HCT116 (cell line): Measurements from ENCODE around the gene FMO5. TPM values are rescaled to one million over a fixed set of nuclear protein-coding genes. Genes with fewer than 3 reads are reported as not detected.

ENCODE experiments used
- ATAC-seq: fragments of 200-7000 bp; cut with Tn5 transposase; 2 replicates; pipeline ENCODE4 v1.9.1; 2020; ENCODE audit warnings: mild to moderate bottlenecking, moderate library complexity
- BruUV-seq: library from RNA; stranded (reverse); fragments of 400-500 nt; replicated peaks from 2 replicates; lab custom pipeline; 2021; lab: Mats Ljungman, UMichigan
- CTCF ChIA-PET: fragments of 300-600 bp; sonication (Branson Sonifier 250); formaldehyde crosslinking; loops from one replicate; lab custom pipeline; 2021; ENCODE audit warnings: antibody characterized with exemption; lab: Charles Lee
- POLR2A ChIA-PET: fragments of 300-600, 350-600 bp; sonication (Branson Sonifier 250); formaldehyde crosslinking; loops from one replicate; lab custom pipeline; 2021; ENCODE audit warnings: antibody characterized with exemption; lab: Charles Lee
- RAD21 ChIA-PET, 2 experiments: fragments of 300-600 bp; sonication (Branson Sonifier 250); formaldehyde crosslinking; loops; one replicate each; lab custom pipeline; 2023; ENCODE audit warnings: low total read pairs in 2 of 2; ENCODE audit not compliant: uncharacterized antibody in 2 of 2, unreplicated experiment in 2 of 2, low non-redundant PET in 1 of 2; lab: Charles Lee
- DNase-seq: peaks from one replicate; pipeline ENCODE4 v3.0.0-alpha.2; 2010; ENCODE audit warnings: low read depth, low spot score
- H2AFZ ChIP-seq: fragments of 200-600 bp; shearing (Covaris generic), sonication (generic); 2 replicates; pipeline ENCODE4 v1.6.1; 2017; ENCODE audit warnings: low read depth, mixed run types, mixed read lengths, antibody characterized with exemption, low read length; ENCODE audit not compliant: poor library complexity, severe bottlenecking
- H3K27ac ChIP-seq: 2 replicates; pipeline ENCODE4 v1.5.1; 2012; ENCODE audit warnings: low read depth, low read length
- H3K27me3 ChIP-seq: fragments of 200-600 bp; sonication (generic); 2 replicates; pipeline ENCODE4 v1.6.1; 2016; ENCODE audit warnings: mixed run types, low read length, mixed read lengths; ENCODE audit not compliant: insufficient read depth
- H3K36me3 ChIP-seq, 2 experiments: fragments of 200-500 bp in 1 of 2; fragments of 200-600 bp in 1 of 2; sonication (Bioruptor generic) in 1 of 2; sonication (generic) in 1 of 2; 2 replicates each; pipeline versions ENCODE4 v1.5.1 to v1.6.1; 2014 to 2016; ENCODE audit warnings: low read length in 2 of 2, inconsistent platforms in 1 of 2, mixed read lengths in 1 of 2, mixed run types in 1 of 2; ENCODE audit not compliant: insufficient read depth in 2 of 2, control insufficient read depth in 1 of 2
- H3K4me1 ChIP-seq, 2 experiments: fragments of 200-600 bp in 1 of 2; sonication (generic) in 1 of 2; 2 replicates each; pipeline versions ENCODE4 v1.5.1 to v1.6.1; 2012 to 2017; ENCODE audit warnings: low read length in 2 of 2, inconsistent platforms in 1 of 2, mild to moderate bottlenecking in 1 of 2, mixed read lengths in 1 of 2, mixed run types in 1 of 2, moderate library complexity in 1 of 2; ENCODE audit not compliant: insufficient read depth in 2 of 2, control insufficient read depth in 1 of 2
- H3K4me2 ChIP-seq: fragments of 200-600 bp; sonication (generic); 2 replicates; pipeline ENCODE4 v1.6.1; 2017; ENCODE audit warnings: mixed run types, low read length, mixed read lengths
- H3K4me3 ChIP-seq, 2 experiments: fragments of 200-600 bp in 1 of 2; sonication (generic) in 1 of 2; replicated peaks in 1 of 2; 2 replicates each; pipeline ENCODE4 v1.5.1; 2011 to 2016; ENCODE audit warnings: low read length in 2 of 2, control low read depth in 1 of 2, low read depth in 1 of 2, mild to moderate bottlenecking in 1 of 2, mixed read lengths in 1 of 2, mixed run types in 1 of 2
- H3K79me2 ChIP-seq: fragments of 200-600 bp; sonication (generic); 2 replicates; pipeline ENCODE4 v1.6.1; 2017; ENCODE audit warnings: mild to moderate bottlenecking, mixed run types, low read length, moderate library complexity, mixed read lengths; ENCODE audit not compliant: insufficient read depth
- H3K9ac ChIP-seq: fragments of 200-600 bp; sonication (generic); 2 replicates; pipeline ENCODE4 v1.6.1; 2016; ENCODE audit warnings: low read length, mixed read lengths
- H3K9me2 ChIP-seq: fragments of 200-600 bp; sonication (generic), shearing (Covaris generic); 2 replicates; pipeline ENCODE4 v1.6.1; 2017; ENCODE audit warnings: mixed run types, mild to moderate bottlenecking, moderate library complexity; ENCODE audit not compliant: insufficient read depth
- H3K9me3 ChIP-seq, 2 experiments: fragments of 200-500 bp in 1 of 2; fragments of 200-600 bp in 1 of 2; sonication (Bioruptor generic) in 1 of 2; sonication (generic) in 1 of 2; 2 replicates each; pipeline ENCODE4 v1.6.1; 2014 to 2017; ENCODE audit warnings: low read length in 2 of 2, mixed read lengths in 2 of 2, inconsistent platforms in 1 of 2, low read depth in 1 of 2, mild to moderate bottlenecking in 1 of 2, mixed run types in 1 of 2, moderate library complexity in 1 of 2; ENCODE audit not compliant: control insufficient read depth in 1 of 2, insufficient read depth in 1 of 2
- H4K20me1 ChIP-seq: fragments of 200-600 bp; sonication (generic), shearing (Covaris generic); 2 replicates; pipeline ENCODE4 v1.6.1; 2017; ENCODE audit warnings: mixed run types, mild to moderate bottlenecking, moderate library complexity; ENCODE audit not compliant: insufficient read depth
- ATF3 ChIP-seq: IDR thresholded peaks from 2 replicates; pipeline ENCODE4 v1.6.1; 2012
- EGR1 ChIP-seq: IDR thresholded peaks from 2 replicates; pipeline ENCODE4 v1.6.1; 2012; ENCODE audit warnings: low read depth
- ELF1 ChIP-seq: IDR thresholded peaks from 2 replicates; pipeline ENCODE4 v1.6.1; 2012; ENCODE audit warnings: low read depth, borderline replicate concordance
- EZH2 ChIP-seq: fragments of 200-600 bp; sonication (generic); IDR thresholded peaks from 2 replicates; pipeline ENCODE4 v1.6.1; 2017; ENCODE audit warnings: antibody characterized with exemption, mixed run types
- EZH2phosphoT487 ChIP-seq: fragments of 200-600 bp; IDR thresholded peaks from 2 replicates; pipeline ENCODE4 v1.6.1; 2018; ENCODE audit warnings: antibody characterized with exemption, borderline replicate concordance
- FOSL1 ChIP-seq: IDR thresholded peaks from 2 replicates; pipeline ENCODE4 v1.6.1; 2012; ENCODE audit warnings: low read depth
- JUND ChIP-seq: IDR thresholded peaks from 2 replicates; pipeline ENCODE4 v1.6.1; 2012
- POLR2A ChIP-seq: IDR thresholded peaks from 2 replicates; pipeline ENCODE4 v1.7.0; 2011; ENCODE audit warnings: borderline replicate concordance; ENCODE audit not compliant: insufficient read depth, insufficient read length; ENCODE audit errors: extremely low read depth
- POLR2AphosphoS5 ChIP-seq: IDR thresholded peaks from 2 replicates; pipeline ENCODE4 v1.6.1; 2011; ENCODE audit warnings: mild to moderate bottlenecking, low read depth, low read length, moderate library complexity
- RAD21 ChIP-seq: IDR thresholded peaks from 2 replicates; pipeline ENCODE4 v1.6.1; 2012; ENCODE audit warnings: low read depth, mild to moderate bottlenecking
- REST ChIP-seq: IDR thresholded peaks from 2 replicates; pipeline ENCODE4 v1.6.1; 2012; ENCODE audit warnings: low read depth
- SRF ChIP-seq: IDR thresholded peaks from 2 replicates; pipeline ENCODE4 v1.6.1; 2012; ENCODE audit warnings: low read depth
- TCF7L2 ChIP-seq: IDR thresholded peaks from 2 replicates; pipeline ENCODE4 v1.7.0; 2011; ENCODE audit warnings: borderline replicate concordance, inconsistent platforms; ENCODE audit not compliant: insufficient read depth, insufficient read length; ENCODE audit errors: extremely low read depth
- YY1 ChIP-seq: IDR thresholded peaks from 2 replicates; pipeline ENCODE4 v1.6.1; 2011; ENCODE audit warnings: low read length, low read depth, moderate library complexity, mild to moderate bottlenecking; ENCODE audit not compliant: insufficient replicate concordance; ENCODE audit errors: extremely low read depth
- ZBTB33 ChIP-seq: IDR thresholded peaks from 2 replicates; pipeline ENCODE4 v1.6.1; 2011; ENCODE audit warnings: mild to moderate bottlenecking, low read length, moderate library complexity; ENCODE audit not compliant: insufficient replicate concordance; ENCODE audit errors: extremely low read depth
- ZFX ChIP-seq: fragments of 450-650 bp; IDR thresholded peaks from 2 replicates; pipeline ENCODE4 v1.6.1; 2017
- intact Hi-C: fragments of 100-400 bp; cut with micrococcal nuclease; formaldehyde crosslinking; loops from 2 replicates; pipeline ENCODE4 v1.10.0; 2022
- total RNA-seq: library from RNA; stranded (reverse); gene quantifications from one replicate; pipeline ENCODE4 v1.2.1, GENCODE V29; 2021; ENCODE audit not compliant: unreplicated experiment

The FMO5 gene
- total RNA-seq, 1 experiment from 2014 or later, result 0.27 TPM

DNA sequence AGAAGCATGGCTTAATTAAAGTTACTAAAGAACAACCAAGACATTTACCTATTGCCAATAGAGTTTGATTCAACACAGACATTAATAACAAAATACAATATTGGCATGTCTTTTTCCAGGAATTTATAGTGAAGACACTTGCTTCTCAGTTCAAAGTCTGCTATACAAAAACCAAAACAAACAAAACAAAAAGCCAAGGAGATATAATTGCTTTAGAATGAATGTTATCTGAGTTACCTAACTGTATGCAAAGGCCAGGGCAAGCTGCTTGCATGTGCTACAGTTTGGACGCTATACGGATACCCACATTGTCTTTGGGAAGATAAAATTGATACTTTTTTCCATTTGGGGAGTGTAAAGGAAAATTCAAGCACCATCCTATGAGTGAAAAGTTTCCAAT, 13.6 kb downstream of the FMO5 start:
- no peaks in the 10 kb centered on the region for H3K36me3 ChIP-seq
- RAD21 ChIA-PET, result no interaction called here
- 0 out of 4 replicates have a peak, but pooled peaks cover 0 to 3% of the 10 kb centered on the region in 2 experiments for H3K4me1 ChIP-seq
- no peaks in the 10 kb centered on the region for H3K27me3 ChIP-seq
- no TSS peak for BruUV-seq
- DNase-seq (no peak), ATAC-seq (no peak)
- POLR2A ChIA-PET, result no interaction called here
- H3K9me3 ChIP-seq, result no peaks in the 10 kb centered on the region
- no peak overlapping the region for H3K4me2 ChIP-seq
- H3K79me2 ChIP-seq, result no peaks in the 10 kb centered on the region
- no peak for TF ChIP-seq EZH2
- TF ChIP-seq TCF7L2, result no peak
- no peak for TF ChIP-seq YY1
- TF ChIP-seq ZFX, result no peak
- TF ChIP-seq EGR1, result no peak
- no peak for TF ChIP-seq POLR2A
- no peak for TF ChIP-seq REST
- TF ChIP-seq ZBTB33, result no peak
- TF ChIP-seq ELF1, result no peak
- no peak for TF ChIP-seq POLR2AphosphoS5
- TF ChIP-seq JUND, result no peak
- no peak for TF ChIP-seq FOSL1
- no peak for TF ChIP-seq ATF3
- no peak for TF ChIP-seq EZH2phosphoT487
- no peak for TF ChIP-seq RAD21
- no peak for TF ChIP-seq SRF
- no peak overlapping the region for H3K4me3 ChIP-seq
- no peaks in the 10 kb centered on the region for H4K20me1 ChIP-seq
- CTCF ChIA-PET, result no interaction called here
- H3K9me2 ChIP-seq, result no peaks in the 10 kb centered on the region
- no peak overlapping the region for H3K27ac ChIP-seq
- no peak overlapping the region for H3K9ac ChIP-seq
- intact Hi-C loops, result no loop called here
- H2AFZ ChIP-seq, result no peak overlapping the region
